ENCODE data around the gene NHERF2. TPM values are rescaled to one million over a fixed set of nuclear protein-coding genes. Genes with fewer than 3 reads are reported as not detected.
A peak's percentile ranks its signal among the peaks of the same experiment; 100 is the strongest.

NHERF2 gene
- polyA plus RNA-seq, 1 donor from 2014 or later: not detected

GRCh38 chr16:2044541-2044940 is 17.8 kb downstream of the NHERF2 start:
- H3K4me3 Mint-ChIP-seq: peak overlapping the region in 2 of 4 donors; percentile 47 to 48
- H3K27me3 Mint-ChIP-seq: no peaks in the 10 kb centered on the region
- peaks cover 2% of the 10 kb centered on the region for H3K36me3 Mint-ChIP-seq
- H3K4me1 Mint-ChIP-seq: peaks cover 4 to 12% (median 11%) of the 10 kb centered on the region in 3 donors
- no peak overlapping the region for H3K27ac Mint-ChIP-seq
- H3K9me3 Mint-ChIP-seq: no peaks in the 10 kb centered on the region

GRCh38 chr16:2045965-2046892 is 19.5 kb downstream of the NHERF2 start:
- H3K27me3 Mint-ChIP-seq: no peaks in the 10 kb centered on the region
- H3K4me1 Mint-ChIP-seq: peaks cover 4 to 12% (median 11%) of the 10 kb centered on the region in 3 donors
- peak overlapping the region in 2 of 3 donors; percentile 22 to 43 for H3K27ac Mint-ChIP-seq
- H3K9me3 Mint-ChIP-seq: no peaks in the 10 kb centered on the region
- H3K36me3 Mint-ChIP-seq: peaks cover 2% of the 10 kb centered on the region
- H3K4me3 Mint-ChIP-seq: peak overlapping the region; percentile 73 to 96 (median 90)

- Mint-ChIP-seq H3K27me3 (no peaks in the 10 kb centered on the region), H3K4me3 (peak overlapping the region; percentile 87 to 96 (median 92)), H3K4me1 (peaks cover 4 to 12% (median 11%) of the 10 kb centered on the region in 3 donors), H3K36me3 (peaks cover 2% of the 10 kb centered on the region), H3K9me3 (no peaks in the 10 kb centered on the region), H3K27ac (peak overlapping the region in 1 of 3 donors; percentile 67)
Observed at GRCh38 chr16:2046893-2047329, 20.2 kb downstream of the NHERF2 start.

- no peaks in the 10 kb centered on the region for H3K27me3 Mint-ChIP-seq
- peak within 1 kb of the TSS; percentile 67 to 90 (median 86) for H3K27ac Mint-ChIP-seq
- peaks cover 4 to 12% (median 11%) of the 10 kb centered on the region in 3 donors for H3K4me1 Mint-ChIP-seq
- no peaks in the 10 kb centered on the region for H3K9me3 Mint-ChIP-seq
- peak within 1 kb of the TSS; percentile 87 to 96 (median 94) for H3K4me3 Mint-ChIP-seq
- peaks cover 2% of the 10 kb centered on the region for H3K36me3 Mint-ChIP-seq
Observed at GRCh38 chr16:2047330-2048115, 20.8 kb downstream of the NHERF2 start, which contains the start of the genes NTHL1 and TSC2. Gene NTHL1, minus strand, starts transcription at chr16:2047834. Its CDS starts 11 bp downstream, at chr16:2047823. Gene TSC2, plus strand, starts transcription at chr16:2047985. Its CDS starts 631 bp downstream, at chr16:2048616.

- Mint-ChIP-seq H3K4me3 (peak overlapping the region; percentile 87 to 96 (median 94)), H3K4me1 (peaks cover 4 to 12% (median 11%) of the 10 kb centered on the region in 3 donors), H3K36me3 (peaks cover 2% of the 10 kb centered on the region), H3K27me3 (no peaks in the 10 kb centered on the region), H3K27ac (peak overlapping the region in 2 of 3 donors; percentile 86 to 90), H3K9me3 (no peaks in the 10 kb centered on the region)
Observed at GRCh38 chr16:2048116-2048543, 21.4 kb downstream of the NHERF2 start.

- Mint-ChIP-seq H3K27ac (no peak overlapping the region), H3K4me1 (peaks cover 0 to 6% (median 5%) of the 10 kb centered on the region in 3 donors), H3K36me3 (peaks cover 1% of the 10 kb centered on the region), H3K9me3 (no peaks in the 10 kb centered on the region), H3K27me3 (no peaks in the 10 kb centered on the region), H3K4me3 (peak overlapping the region in 1 of 4 donors; percentile 32)
Observed at GRCh38 chr16:2053211-2053610, 26.5 kb downstream of the NHERF2 start.

- Mint-ChIP-seq H3K36me3 (peaks cover 1% of the 10 kb centered on the region), H3K9me3 (no peaks in the 10 kb centered on the region), H3K27ac (no peak overlapping the region), H3K4me1 (peaks cover 0 to 2% (median 0%) of the 10 kb centered on the region in 3 donors), H3K4me3 (peak overlapping the region in 1 of 4 donors; percentile 66), H3K27me3 (no peaks in the 10 kb centered on the region)
Observed at GRCh38 chr16:2053897-2054296, 27.2 kb downstream of the NHERF2 start.

GRCh38 chr16:2054543-2055245 is 28.0 kb downstream of the NHERF2 start:
- Mint-ChIP-seq H3K9me3 (no peaks in the 10 kb centered on the region), H3K36me3 (peaks cover 1% of the 10 kb centered on the region), H3K4me1 (no peaks in the 10 kb centered on the region), H3K27ac (peak overlapping the region in 1 of 3 donors; percentile 53), H3K27me3 (no peaks in the 10 kb centered on the region), H3K4me3 (no peak overlapping the region)

GRCh38 chr16:2056077-2056476 is 29.4 kb downstream of the NHERF2 start:
- Mint-ChIP-seq H3K4me3 (peak overlapping the region in 1 of 4 donors; percentile 78), H3K4me1 (no peaks in the 10 kb centered on the region), H3K27me3 (no peaks in the 10 kb centered on the region), H3K27ac (no peak overlapping the region), H3K36me3 (peaks cover 1% of the 10 kb centered on the region), H3K9me3 (no peaks in the 10 kb centered on the region)

- Mint-ChIP-seq H3K9me3 (no peaks in the 10 kb centered on the region), H3K4me1 (no peaks in the 10 kb centered on the region)
Observed at GRCh38 chr16:2056681-2057407, 30.1 kb downstream of the NHERF2 start.

GRCh38 chr16:2057438-2057837 is 30.7 kb downstream of the NHERF2 start:
- peaks cover 1% of the 10 kb centered on the region for H3K36me3 Mint-ChIP-seq
- H3K4me3 Mint-ChIP-seq: no peak overlapping the region
- no peaks in the 10 kb centered on the region for H3K9me3 Mint-ChIP-seq
- no peak overlapping the region for H3K27ac Mint-ChIP-seq
- no peaks in the 10 kb centered on the region for H3K4me1 Mint-ChIP-seq
- no peaks in the 10 kb centered on the region for H3K27me3 Mint-ChIP-seq

More at GRCh38 chr16:2056681-2057407, 30.1 kb downstream of the NHERF2 start:
- no peaks in the 10 kb centered on the region for H3K27me3 Mint-ChIP-seq
- peaks cover 1% of the 10 kb centered on the region for H3K36me3 Mint-ChIP-seq
- no peak overlapping the region for H3K27ac Mint-ChIP-seq
- H3K4me3 Mint-ChIP-seq: no peak overlapping the region

- no peak overlapping the region for H3K4me3 Mint-ChIP-seq
- H3K9me3 Mint-ChIP-seq: no peaks in the 10 kb centered on the region
- no peaks in the 10 kb centered on the region for H3K4me1 Mint-ChIP-seq
- H3K27me3 Mint-ChIP-seq: no peaks in the 10 kb centered on the region
- peaks cover 1% of the 10 kb centered on the region for H3K36me3 Mint-ChIP-seq
- no peak overlapping the region for H3K27ac Mint-ChIP-seq
Observed at GRCh38 chr16:2058420-2058819, 31.7 kb downstream of the NHERF2 start.

- no peak overlapping the region for H3K27ac Mint-ChIP-seq
- no peak overlapping the region for H3K4me3 Mint-ChIP-seq
- peaks cover 1% of the 10 kb centered on the region for H3K36me3 Mint-ChIP-seq
- no peaks in the 10 kb centered on the region for H3K4me1 Mint-ChIP-seq
- H3K9me3 Mint-ChIP-seq: no peaks in the 10 kb centered on the region
- H3K27me3 Mint-ChIP-seq: no peaks in the 10 kb centered on the region
Observed at GRCh38 chr16:2058872-2059271, 32.2 kb downstream of the NHERF2 start.

- H3K4me1 Mint-ChIP-seq: no peaks in the 10 kb centered on the region
- no peaks in the 10 kb centered on the region for H3K27me3 Mint-ChIP-seq
- peak overlapping the region in 1 of 3 donors; percentile 16 for H3K27ac Mint-ChIP-seq
- H3K4me3 Mint-ChIP-seq: no peak overlapping the region
- no peaks in the 10 kb centered on the region for H3K9me3 Mint-ChIP-seq
- H3K36me3 Mint-ChIP-seq: peaks cover 1% of the 10 kb centered on the region
Observed at GRCh38 chr16:2060346-2060745, 33.6 kb downstream of the NHERF2 start.

Data from IgD-negative memory B cell (primary cell).